GM12878 (cell line): ENCODE measurements around the gene SPTAN1.

Source experiments
- CBX5 ChIP-seq: sonication (generic); IDR thresholded peaks from 2 replicates; pipeline ENCODE4 v1.6.1; 2016; ENCODE audit warnings: low read depth, moderate library complexity, mild to moderate bottlenecking, inconsistent platforms
- EZH2 ChIP-seq: IDR thresholded peaks from 2 replicates; pipeline ENCODE4 v1.6.1; 2012; ENCODE audit warnings: low read depth, mild to moderate bottlenecking, control low read depth, inconsistent platforms, low read length, borderline replicate concordance; ENCODE audit not compliant: control insufficient read depth
- FOXK2 ChIP-seq: fragments of 450-650 bp; IDR thresholded peaks from 2 replicates; pipeline ENCODE4 v1.6.1; 2017; ENCODE audit warnings: mild to moderate bottlenecking, moderate library complexity
- FOXM1 ChIP-seq: IDR thresholded peaks from 2 replicates; pipeline ENCODE4 v1.6.1; 2012; ENCODE audit warnings: low read depth, mild to moderate bottlenecking, inconsistent platforms, low read length, moderate library complexity
- LARP7 ChIP-seq: fragments of 450-650 bp; IDR thresholded peaks from 2 replicates; pipeline ENCODE4 v1.6.1; 2017; ENCODE audit warnings: mild to moderate bottlenecking
- MYC ChIP-seq: IDR thresholded peaks from 2 replicates; pipeline ENCODE4 v1.6.1; 2011; ENCODE audit warnings: mild to moderate bottlenecking, low read length, moderate library complexity, inconsistent platforms; ENCODE audit not compliant: insufficient read depth, insufficient replicate concordance, insufficient read length, severe bottlenecking
- POLR2A ChIP-seq: IDR thresholded peaks from 2 replicates; pipeline ENCODE4 v1.6.1; 2011; ENCODE audit warnings: low read depth, mild to moderate bottlenecking, low read length
- SIX5 ChIP-seq: IDR thresholded peaks from 2 replicates; pipeline ENCODE4 v1.6.1; 2011; ENCODE audit warnings: mild to moderate bottlenecking, low read depth, low read length, moderate library complexity; ENCODE audit not compliant: severe bottlenecking
- TBL1XR1 ChIP-seq: IDR thresholded peaks from 2 replicates; pipeline ENCODE4 v1.6.1; 2012; ENCODE audit warnings: low read depth, low read length, improper control_type of control experiment
- TF ChIP-seq, protein P1 (sequence below): fragments of 150-350 bp; IDR thresholded peaks from 2 replicates; pipeline ENCODE4 v1.6.1; 2016; ENCODE audit warnings: low read depth, low read length
- TF ChIP-seq, protein P2 (sequence below): fragments of 450-650 bp; IDR thresholded peaks from 2 replicates; pipeline ENCODE4 v1.6.1; 2017; ENCODE audit warnings: antibody characterized with exemption, mild to moderate bottlenecking, moderate library complexity
- TF ChIP-seq, protein P3 (sequence below): fragments of 450-650 bp; IDR thresholded peaks from 2 replicates; pipeline ENCODE4 v1.6.1; 2017; ENCODE audit warnings: mild to moderate bottlenecking, low read depth, inconsistent platforms; ENCODE audit not compliant: poor library complexity, severe bottlenecking
- TF ChIP-seq, protein P4 (sequence below): IDR thresholded peaks from 2 replicates; pipeline ENCODE4 v1.6.1; 2012; ENCODE audit warnings: low read depth, low read length, improper control_type of control experiment
- TF ChIP-seq, protein P5 (sequence below), 3 experiments: IDR thresholded peaks in 2 of 3; conservative IDR thresholded peaks in 1 of 3; 2 replicates each; pipeline ENCODE4 v1.5.1; 2011; ENCODE audit warnings: low read depth in 3 of 3, low read length in 3 of 3, mild to moderate bottlenecking in 3 of 3, control low read depth in 2 of 3, moderate library complexity in 2 of 3, inconsistent platforms in 1 of 3, mixed read lengths in 1 of 3; ENCODE audit not compliant: control insufficient read depth in 2 of 3, insufficient read depth in 1 of 3; ENCODE audit errors: extremely low read depth in 1 of 3

DNA sequence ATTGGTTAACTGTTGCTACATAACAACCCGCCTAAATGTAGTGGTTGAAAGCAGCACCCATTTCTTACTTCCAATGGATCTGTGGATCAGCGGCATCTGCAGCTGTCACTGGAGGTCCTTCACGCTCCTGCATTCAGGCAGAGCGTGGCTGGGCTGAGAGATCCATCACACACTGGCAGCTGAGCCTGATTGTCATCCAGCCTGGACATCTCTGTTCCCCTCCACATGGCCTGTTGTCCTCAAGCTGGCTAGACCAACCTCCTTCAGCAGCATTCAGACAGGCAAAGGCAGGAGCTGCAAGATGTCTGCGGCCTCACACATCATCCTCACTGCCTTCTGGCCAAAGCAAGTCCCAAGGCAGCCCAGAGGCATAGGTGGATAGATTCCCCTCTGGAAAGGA, 67.4 kb downstream of the SPTAN1 start:
- TF ChIP-seq, protein P1, sequence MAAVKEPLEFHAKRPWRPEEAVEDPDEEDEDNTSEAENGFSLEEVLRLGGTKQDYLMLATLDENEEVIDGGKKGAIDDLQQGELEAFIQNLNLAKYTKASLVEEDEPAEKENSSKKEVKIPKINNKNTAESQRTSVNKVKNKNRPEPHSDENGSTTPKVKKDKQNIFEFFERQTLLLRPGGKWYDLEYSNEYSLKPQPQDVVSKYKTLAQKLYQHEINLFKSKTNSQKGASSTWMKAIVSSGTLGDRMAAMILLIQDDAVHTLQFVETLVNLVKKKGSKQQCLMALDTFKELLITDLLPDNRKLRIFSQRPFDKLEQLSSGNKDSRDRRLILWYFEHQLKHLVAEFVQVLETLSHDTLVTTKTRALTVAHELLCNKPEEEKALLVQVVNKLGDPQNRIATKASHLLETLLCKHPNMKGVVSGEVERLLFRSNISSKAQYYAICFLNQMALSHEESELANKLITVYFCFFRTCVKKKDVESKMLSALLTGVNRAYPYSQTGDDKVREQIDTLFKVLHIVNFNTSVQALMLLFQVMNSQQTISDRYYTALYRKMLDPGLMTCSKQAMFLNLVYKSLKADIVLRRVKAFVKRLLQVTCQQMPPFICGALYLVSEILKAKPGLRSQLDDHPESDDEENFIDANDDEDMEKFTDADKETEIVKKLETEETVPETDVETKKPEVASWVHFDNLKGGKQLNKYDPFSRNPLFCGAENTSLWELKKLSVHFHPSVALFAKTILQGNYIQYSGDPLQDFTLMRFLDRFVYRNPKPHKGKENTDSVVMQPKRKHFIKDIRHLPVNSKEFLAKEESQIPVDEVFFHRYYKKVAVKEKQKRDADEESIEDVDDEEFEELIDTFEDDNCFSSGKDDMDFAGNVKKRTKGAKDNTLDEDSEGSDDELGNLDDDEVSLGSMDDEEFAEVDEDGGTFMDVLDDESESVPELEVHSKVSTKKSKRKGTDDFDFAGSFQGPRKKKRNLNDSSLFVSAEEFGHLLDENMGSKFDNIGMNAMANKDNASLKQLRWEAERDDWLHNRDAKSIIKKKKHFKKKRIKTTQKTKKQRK = no peak
- TF ChIP-seq TBL1XR1 (no peak), LARP7 (no peak), EZH2 (no peak), POLR2A (no peak), FOXK2 (no peak), FOXM1 (no peak), CBX5 (no peak), SIX5 (no peak), MYC (no peak)
- TF ChIP-seq, protein P2, sequence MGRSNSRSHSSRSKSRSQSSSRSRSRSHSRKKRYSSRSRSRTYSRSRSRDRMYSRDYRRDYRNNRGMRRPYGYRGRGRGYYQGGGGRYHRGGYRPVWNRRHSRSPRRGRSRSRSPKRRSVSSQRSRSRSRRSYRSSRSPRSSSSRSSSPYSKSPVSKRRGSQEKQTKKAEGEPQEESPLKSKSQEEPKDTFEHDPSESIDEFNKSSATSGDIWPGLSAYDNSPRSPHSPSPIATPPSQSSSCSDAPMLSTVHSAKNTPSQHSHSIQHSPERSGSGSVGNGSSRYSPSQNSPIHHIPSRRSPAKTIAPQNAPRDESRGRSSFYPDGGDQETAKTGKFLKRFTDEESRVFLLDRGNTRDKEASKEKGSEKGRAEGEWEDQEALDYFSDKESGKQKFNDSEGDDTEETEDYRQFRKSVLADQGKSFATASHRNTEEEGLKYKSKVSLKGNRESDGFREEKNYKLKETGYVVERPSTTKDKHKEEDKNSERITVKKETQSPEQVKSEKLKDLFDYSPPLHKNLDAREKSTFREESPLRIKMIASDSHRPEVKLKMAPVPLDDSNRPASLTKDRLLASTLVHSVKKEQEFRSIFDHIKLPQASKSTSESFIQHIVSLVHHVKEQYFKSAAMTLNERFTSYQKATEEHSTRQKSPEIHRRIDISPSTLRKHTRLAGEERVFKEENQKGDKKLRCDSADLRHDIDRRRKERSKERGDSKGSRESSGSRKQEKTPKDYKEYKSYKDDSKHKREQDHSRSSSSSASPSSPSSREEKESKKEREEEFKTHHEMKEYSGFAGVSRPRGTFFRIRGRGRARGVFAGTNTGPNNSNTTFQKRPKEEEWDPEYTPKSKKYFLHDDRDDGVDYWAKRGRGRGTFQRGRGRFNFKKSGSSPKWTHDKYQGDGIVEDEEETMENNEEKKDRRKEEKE = no peak
- TF ChIP-seq, protein P3, sequence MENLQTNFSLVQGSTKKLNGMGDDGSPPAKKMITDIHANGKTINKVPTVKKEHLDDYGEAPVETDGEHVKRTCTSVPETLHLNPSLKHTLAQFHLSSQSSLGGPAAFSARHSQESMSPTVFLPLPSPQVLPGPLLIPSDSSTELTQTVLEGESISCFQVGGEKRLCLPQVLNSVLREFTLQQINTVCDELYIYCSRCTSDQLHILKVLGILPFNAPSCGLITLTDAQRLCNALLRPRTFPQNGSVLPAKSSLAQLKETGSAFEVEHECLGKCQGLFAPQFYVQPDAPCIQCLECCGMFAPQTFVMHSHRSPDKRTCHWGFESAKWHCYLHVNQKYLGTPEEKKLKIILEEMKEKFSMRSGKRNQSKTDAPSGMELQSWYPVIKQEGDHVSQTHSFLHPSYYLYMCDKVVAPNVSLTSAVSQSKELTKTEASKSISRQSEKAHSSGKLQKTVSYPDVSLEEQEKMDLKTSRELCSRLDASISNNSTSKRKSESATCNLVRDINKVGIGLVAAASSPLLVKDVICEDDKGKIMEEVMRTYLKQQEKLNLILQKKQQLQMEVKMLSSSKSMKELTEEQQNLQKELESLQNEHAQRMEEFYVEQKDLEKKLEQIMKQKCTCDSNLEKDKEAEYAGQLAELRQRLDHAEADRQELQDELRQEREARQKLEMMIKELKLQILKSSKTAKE = no peak
- TF ChIP-seq, protein P4, sequence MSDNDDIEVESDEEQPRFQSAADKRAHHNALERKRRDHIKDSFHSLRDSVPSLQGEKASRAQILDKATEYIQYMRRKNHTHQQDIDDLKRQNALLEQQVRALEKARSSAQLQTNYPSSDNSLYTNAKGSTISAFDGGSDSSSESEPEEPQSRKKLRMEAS = no peak
- TF ChIP-seq, protein P5, sequence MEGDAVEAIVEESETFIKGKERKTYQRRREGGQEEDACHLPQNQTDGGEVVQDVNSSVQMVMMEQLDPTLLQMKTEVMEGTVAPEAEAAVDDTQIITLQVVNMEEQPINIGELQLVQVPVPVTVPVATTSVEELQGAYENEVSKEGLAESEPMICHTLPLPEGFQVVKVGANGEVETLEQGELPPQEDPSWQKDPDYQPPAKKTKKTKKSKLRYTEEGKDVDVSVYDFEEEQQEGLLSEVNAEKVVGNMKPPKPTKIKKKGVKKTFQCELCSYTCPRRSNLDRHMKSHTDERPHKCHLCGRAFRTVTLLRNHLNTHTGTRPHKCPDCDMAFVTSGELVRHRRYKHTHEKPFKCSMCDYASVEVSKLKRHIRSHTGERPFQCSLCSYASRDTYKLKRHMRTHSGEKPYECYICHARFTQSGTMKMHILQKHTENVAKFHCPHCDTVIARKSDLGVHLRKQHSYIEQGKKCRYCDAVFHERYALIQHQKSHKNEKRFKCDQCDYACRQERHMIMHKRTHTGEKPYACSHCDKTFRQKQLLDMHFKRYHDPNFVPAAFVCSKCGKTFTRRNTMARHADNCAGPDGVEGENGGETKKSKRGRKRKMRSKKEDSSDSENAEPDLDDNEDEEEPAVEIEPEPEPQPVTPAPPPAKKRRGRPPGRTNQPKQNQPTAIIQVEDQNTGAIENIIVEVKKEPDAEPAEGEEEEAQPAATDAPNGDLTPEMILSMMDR (IDR thresholded peaks at IDR 0.05 in 2 of 3, conservative IDR thresholded peaks at IDR 0.05 in 1 of 3; ENCODE audit: control insufficient read depth in 2 of 3, extremely low read depth in 1 of 3, insufficient read depth in 1 of 3, low read depth in 3 of 3, low read length in 3 of 3) = no peak
